Ureter (tissue), 1 donor: ENCODE results near the gene LMX1B. TPM values are rescaled to one million over a fixed set of nuclear protein-coding genes. Genes with fewer than 3 reads are reported as not detected.
"Not testable (repeated sequence)": the region's sequence is repeated elsewhere in the genome, so short reads cannot be mapped to it uniquely, and the experiment has no call there.

Experiments used
- DNase-seq: peaks from one replicate; pipeline ENCODE4 v3.0.0-alpha.2; 2020; ENCODE audit warnings: low spot score
- total RNA-seq: library from RNA; stranded (reverse); gene quantifications from one replicate; pipeline ENCODE4 v1.2.4, GENCODE V29; 2023
- donor health status: DM: yes; HTN: yes; CAD: no.

Gene LMX1B
- total RNA-seq, 1 donor from 2014 or later = not detected

DNA sequence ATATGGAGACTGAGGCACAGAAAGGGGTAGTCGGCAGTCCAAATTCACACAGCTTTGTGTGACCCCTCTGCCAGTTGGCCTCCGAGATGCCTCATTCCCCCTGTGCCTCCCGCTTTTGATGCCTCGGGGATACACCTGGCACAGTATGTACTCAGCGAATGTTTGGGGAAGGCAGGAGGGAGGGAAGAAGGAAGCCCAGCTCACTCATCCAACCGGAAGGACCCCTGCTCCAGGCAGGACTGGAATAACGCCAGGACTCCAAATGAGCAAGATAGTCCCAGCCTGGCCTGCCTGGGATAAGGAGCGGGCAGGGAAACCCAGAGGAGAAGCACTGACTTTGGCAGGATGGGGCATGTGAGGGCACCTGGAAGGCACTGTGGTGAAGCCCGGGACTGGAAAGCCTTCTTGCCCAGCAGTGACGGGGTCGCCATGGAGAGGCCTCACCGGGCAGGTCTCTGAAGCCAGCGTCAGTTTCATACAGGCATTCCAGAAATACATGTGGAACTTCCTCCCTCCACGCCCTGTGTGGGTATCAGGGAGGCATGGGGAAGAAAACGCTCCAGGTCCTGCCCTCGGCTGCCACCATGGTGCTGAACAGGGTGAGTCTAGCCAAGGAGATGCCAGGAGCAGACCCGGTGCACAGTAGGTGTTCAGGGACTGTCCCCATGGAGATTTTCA lies 20.3 kb downstream of the LMX1B start:
- no peak for DNase-seq

GRCh38 chr9:126635061-126635460 lies 21.3 kb downstream of the LMX1B start:
- no peak for DNase-seq

- no peak for DNase-seq
These were observed 22.1 kb downstream of the LMX1B start for GRCh38 chr9:126635661-126636439.

- DNase-seq = no peak
These were observed 23.5 kb downstream of the LMX1B start for GRCh38 chr9:126636983-126637798.

DNA sequence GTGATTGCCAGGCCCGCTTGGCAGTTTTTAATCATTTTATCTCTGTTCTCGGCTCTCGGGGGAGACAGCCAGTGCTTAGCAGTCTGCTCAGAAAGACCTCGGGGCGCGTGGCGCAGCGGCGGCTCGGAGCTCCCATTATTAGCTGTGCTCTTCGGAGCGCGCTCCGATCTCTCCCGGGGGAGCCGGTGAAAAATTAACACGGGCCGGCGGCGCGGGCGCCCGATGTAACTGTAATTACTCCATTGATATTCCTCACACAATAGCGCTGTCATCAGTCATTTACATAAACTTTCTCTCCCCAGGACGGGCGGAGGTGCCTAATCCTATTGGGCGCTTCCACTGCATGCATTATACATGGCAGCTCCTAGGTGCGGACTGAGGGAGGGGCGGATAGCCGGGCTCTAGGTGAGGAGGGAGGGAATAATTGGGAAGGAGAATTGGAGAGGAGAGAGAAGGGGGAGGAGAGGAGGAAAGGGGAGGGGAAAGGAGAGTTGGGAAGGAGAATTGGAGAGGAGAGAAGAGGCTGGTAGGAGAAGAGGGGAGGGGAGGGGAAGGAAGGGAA lies 24.9 kb downstream of the LMX1B start:
- DNase-seq = no peak

- no peak for DNase-seq
These were observed 25.7 kb downstream of the LMX1B start for GRCh38 chr9:126639318-126640000.

GRCh38 chr9:126641118-126641851 lies 27.6 kb downstream of the LMX1B start:
- DNase-seq = no peak

DNA sequence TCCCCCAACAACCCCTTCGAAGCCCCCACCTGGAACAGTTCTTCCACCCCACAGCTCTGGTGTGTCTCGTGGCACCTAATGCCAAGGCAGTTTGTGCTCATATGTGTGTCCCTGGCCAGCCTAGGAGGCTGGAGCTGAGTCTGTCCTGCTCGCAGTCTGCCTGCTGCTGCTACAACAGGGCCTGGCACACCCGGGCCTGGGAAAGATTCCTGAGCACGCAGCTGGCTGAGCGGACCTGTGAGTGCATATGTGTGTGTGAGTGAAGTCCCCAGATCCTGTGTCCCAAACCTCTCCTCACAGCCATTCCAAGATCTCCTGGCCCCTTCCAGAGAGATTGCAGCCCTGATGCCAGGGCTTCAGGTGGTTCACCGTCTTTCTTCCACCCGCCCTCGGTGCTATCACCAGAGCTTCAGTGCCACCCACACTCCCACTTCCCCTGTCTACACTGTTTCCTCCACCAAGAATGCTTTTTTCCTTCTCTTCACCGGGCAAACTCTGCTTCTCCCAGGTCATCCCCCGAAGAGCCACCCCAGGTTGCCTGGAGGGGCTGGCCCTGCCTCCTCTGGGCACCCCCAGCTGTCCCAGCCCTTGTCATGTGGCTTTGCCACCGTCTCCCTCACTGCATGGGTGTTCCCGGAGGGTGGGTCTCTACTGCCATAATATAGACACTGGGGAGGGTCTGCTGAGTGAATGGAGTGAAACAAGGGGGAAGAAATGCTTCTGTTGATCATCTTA lies 28.4 kb downstream of the LMX1B start:
- DNase-seq = no peak

GRCh38 chr9:126642839-126643238 lies 29.1 kb downstream of the LMX1B start:
- no peak for DNase-seq

- DNase-seq = no peak
These were observed 30.3 kb downstream of the LMX1B start for GRCh38 chr9:126643945-126644527.

DNA sequence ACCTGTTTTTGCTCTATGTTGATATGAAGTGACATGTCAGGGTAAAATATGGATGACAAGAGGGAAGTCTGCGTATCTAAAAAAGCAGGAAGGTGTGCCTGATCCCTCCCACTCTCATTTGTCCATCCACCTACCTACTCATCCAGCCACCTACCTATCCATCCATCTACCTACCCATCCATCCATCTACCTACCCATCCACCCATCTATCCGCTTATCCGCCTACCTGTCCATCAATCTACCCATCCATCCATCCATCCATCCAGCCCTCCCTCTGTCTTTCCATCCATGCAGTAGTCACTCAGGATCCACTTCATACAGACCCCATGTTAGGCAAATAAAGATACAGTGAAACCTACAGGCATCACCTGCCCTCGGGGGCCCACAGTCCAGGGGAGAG lies 32.4 kb downstream of the LMX1B start:
- no peak for DNase-seq

DNA sequence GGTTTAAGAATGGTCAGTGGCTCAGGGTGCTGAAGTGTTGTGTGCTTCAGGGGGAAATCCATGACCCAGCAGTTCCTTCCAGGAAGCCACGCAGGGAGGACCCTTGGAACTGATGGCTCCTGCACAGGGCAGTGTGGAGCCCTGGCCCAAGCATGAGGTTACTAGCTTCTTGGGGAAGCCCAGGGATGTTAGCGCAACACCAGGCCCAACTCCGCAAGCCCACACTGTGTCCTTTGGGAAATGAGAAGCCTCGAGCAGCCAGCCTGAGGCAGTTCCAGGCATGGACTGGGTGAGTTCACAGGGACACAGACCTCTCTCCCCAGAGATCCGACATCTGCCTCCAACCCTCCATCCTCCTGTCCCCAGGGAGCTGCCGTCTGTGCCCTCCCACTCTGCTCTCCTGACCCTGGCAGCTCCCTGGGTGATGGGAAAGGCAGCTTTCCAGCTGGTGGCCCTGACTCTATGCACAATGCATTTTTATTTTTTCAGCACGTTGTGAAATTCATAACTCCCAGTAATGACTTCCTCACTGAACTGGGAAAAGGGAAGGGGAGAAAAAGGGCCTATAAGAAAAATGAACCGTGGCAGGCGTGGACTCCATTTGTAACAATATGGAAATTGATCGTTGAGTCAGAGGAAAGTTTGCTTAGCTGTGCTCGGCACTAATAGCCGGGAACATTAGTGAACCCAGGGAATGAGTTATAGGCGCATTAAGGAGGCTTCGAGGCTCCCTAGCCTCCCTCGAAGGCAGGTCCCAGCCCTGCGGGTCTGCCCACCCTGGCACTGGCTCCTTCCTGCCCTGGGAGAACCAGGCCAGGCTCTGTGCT lies 34.1 kb downstream of the LMX1B start:
- DNase-seq = no peak

DNA sequence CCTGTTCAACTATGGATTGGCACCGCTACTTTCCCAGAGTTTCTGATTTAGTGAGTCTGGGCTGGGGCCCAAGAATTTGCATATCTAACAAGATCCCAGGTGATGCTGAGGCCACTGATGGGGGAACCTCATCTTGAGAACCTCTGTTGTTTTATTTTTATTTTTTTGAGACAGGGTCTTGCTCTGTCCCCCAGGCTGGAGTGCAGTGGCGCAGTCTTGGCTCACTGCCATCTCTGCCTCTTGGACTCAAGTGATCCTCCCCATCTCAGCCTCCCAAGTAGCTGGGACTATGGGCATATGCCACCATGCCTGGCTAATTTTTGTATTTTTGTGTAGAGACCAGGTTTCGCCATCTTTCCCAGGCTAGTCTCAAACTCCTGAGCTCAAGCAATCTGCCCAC lies 35.7 kb downstream of the LMX1B start:
- no peak for DNase-seq

GRCh38 chr9:126650404-126651341 lies 36.9 kb downstream of the LMX1B start:
- DNase-seq = no peak

GRCh38 chr9:126652140-126652582 lies 38.4 kb downstream of the LMX1B start:
- no peak for DNase-seq

- no peak for DNase-seq
These were observed 40.4 kb downstream of the LMX1B start for GRCh38 chr9:126654124-126654523.

DNA sequence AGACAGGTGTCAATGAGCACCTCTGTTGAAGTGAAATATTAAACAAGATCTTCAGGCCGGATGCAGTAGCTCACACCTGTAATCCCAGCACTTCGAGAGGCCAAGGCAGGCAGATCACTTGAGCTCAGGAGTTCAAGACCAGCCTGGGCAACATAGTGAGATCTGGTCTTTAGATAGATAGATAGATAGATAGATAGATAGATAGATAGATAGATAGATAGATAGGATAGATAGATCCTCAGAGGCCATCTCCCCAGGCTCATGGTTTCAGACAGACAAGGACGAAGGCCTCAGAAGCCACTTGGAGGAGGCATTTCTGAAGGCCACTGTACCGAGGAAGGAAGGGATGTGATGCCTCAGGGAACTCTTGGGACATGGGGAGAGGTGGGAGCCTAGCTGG lies 42.5 kb downstream of the LMX1B start:
- not testable (repeated sequence) for DNase-seq
